Hepatocyte (in vitro differentiated cells): Measurements from ENCODE around the gene SEZ6. TPM values are rescaled to one million over a fixed set of nuclear protein-coding genes. Genes with fewer than 3 reads are reported as not detected.

ENCODE experiments used
- DNase-seq: peaks from one replicate; pipeline ENCODE4 v3.0.0-alpha.2; 2016; ENCODE audit warnings: low spot score
- H2AFZ ChIP-seq: fragments of 200-600 bp; sonication (generic); 2 replicates; pipeline ENCODE4 v1.6.0; 2016; ENCODE audit warnings: antibody characterized with exemption, mild to moderate bottlenecking
- H3K27ac ChIP-seq: fragments of 200-600 bp; sonication (generic); 2 replicates; pipeline ENCODE4 v1.5.1; 2016; ENCODE audit warnings: mild to moderate bottlenecking
- H3K27me3 ChIP-seq: fragments of 200-600 bp; sonication (generic); 2 replicates; pipeline ENCODE4 v1.6.1; 2016
- H3K36me3 ChIP-seq: fragments of 200-600 bp; sonication (generic); replicated peaks from 2 replicates; pipeline ENCODE4 v1.5.1; 2016; ENCODE audit warnings: low read depth; ENCODE audit not compliant: insufficient read depth
- H3K4me1 ChIP-seq: fragments of 200-600 bp; sonication (generic); 2 replicates; pipeline ENCODE4 v1.5.1; 2016; ENCODE audit warnings: mild to moderate bottlenecking, moderate library complexity; ENCODE audit not compliant: insufficient read depth
- H3K4me2 ChIP-seq: fragments of 200-600 bp; sonication (generic); 2 replicates; pipeline ENCODE4 v1.6.0; 2016
- H3K4me3 ChIP-seq: fragments of 200-600 bp; sonication (generic); 2 replicates; pipeline ENCODE4 v1.5.1; 2016; ENCODE audit warnings: mild to moderate bottlenecking
- H3K79me2 ChIP-seq: fragments of 200-600 bp; sonication (generic); 2 replicates; pipeline ENCODE4 v1.6.0; 2017; ENCODE audit warnings: mild to moderate bottlenecking
- H3K9me2 ChIP-seq: fragments of 200-600 bp; sonication (generic); replicated peaks from 2 replicates; pipeline ENCODE4 v1.6.0; 2017; ENCODE audit warnings: mild to moderate bottlenecking; ENCODE audit not compliant: insufficient read depth
- H3K9me3 ChIP-seq: fragments of 200-600 bp; sonication (generic); 2 replicates; pipeline ENCODE4 v1.5.1; 2016; ENCODE audit warnings: low read depth, mild to moderate bottlenecking
- H4K20me1 ChIP-seq: fragments of 200-600 bp; sonication (generic); 2 replicates; pipeline ENCODE4 v1.6.0; 2016; ENCODE audit warnings: mild to moderate bottlenecking; ENCODE audit not compliant: insufficient read depth, poor library complexity, severe bottlenecking
- CTCF ChIP-seq: fragments of 200-600 bp; sonication (generic); IDR thresholded peaks from 2 replicates; pipeline ENCODE4 v1.5.1; 2016; ENCODE audit warnings: antibody characterized with exemption, mild to moderate bottlenecking; ENCODE audit not compliant: poor library complexity
- EZH2 ChIP-seq: fragments of 200-600 bp; sonication (generic); IDR thresholded peaks from 2 replicates; pipeline ENCODE4 v1.6.1; 2016; ENCODE audit warnings: antibody characterized with exemption, mild to moderate bottlenecking, borderline replicate concordance
- EZH2phosphoT487 ChIP-seq: fragments of 200-600 bp; sonication (generic); IDR thresholded peaks from one replicate; pipeline ENCODE4 v1.6.1; 2018; ENCODE audit warnings: antibody characterized with exemption, mild to moderate bottlenecking, low read depth, moderate library complexity; ENCODE audit not compliant: unreplicated experiment, severe bottlenecking
- WGBS: methylation state at CpG from one replicate; pipeline ENCODE4 v1.1.6; 2016; ENCODE audit warnings: low lambda C conversion rate; ENCODE audit errors: missing lambda C conversion rate; 5-methylcytosine and 5-hydroxymethylcytosine counted together
- polyA plus RNA-seq: library from polyadenylated mRNA; unstranded; fragments of >200 nt; fragmentation: Nextera tagmentation; extraction: Ambion mirVana; gene quantifications from 2 replicates; pipeline ENCODE4 v1.2.1, GENCODE V29; 2016
- total RNA-seq: library from RNA; depleted of rRNA; stranded (reverse); fragments of >200 nt; gene quantifications from 2 replicates; pipeline ENCODE4 v1.2.3, GENCODE V29; 2014

SEZ6 gene
- total and polyA plus RNA-seq, 2 experiments from 2014 or later = 0.81 to 1.2 TPM

GRCh38 chr17:28963841-28964240 is 42.0 kb downstream of the SEZ6 start:
- Histone ChIP-seq H3K27ac (no peak overlapping the region), H3K4me3 (no peak overlapping the region), H4K20me1 (no peaks in the 10 kb centered on the region), H3K4me1 (peaks cover 5% of the 10 kb centered on the region), H3K27me3 (peaks cover 6% of the 10 kb centered on the region), H3K79me2 (no peaks in the 10 kb centered on the region), H3K9me3 (no peaks in the 10 kb centered on the region), H3K36me3 (no peaks in the 10 kb centered on the region), H2AFZ (no peak overlapping the region), H3K9me2 (no peaks in the 10 kb centered on the region), H3K4me2 (no peak overlapping the region)
- DNase-seq = no peak
- WGBS = 81% methylated on average over 8 of the region's 8 CpGs
- no peak for TF ChIP-seq EZH2
- TF ChIP-seq CTCF = no peak
- no peak for TF ChIP-seq EZH2phosphoT487

- Histone ChIP-seq H3K4me2 (no peak overlapping the region), H3K4me3 (no peak overlapping the region), H2AFZ (no peak overlapping the region), H3K27ac (no peak overlapping the region), H4K20me1 (no peaks in the 10 kb centered on the region), H3K9me3 (no peaks in the 10 kb centered on the region), H3K36me3 (no peaks in the 10 kb centered on the region), H3K4me1 (no peaks in the 10 kb centered on the region), H3K79me2 (no peaks in the 10 kb centered on the region), H3K27me3 (peaks cover 6% of the 10 kb centered on the region), H3K9me2 (no peaks in the 10 kb centered on the region)
- WGBS = 74% methylated on average over 6 of the region's 6 CpGs
- TF ChIP-seq EZH2phosphoT487 (no peak), CTCF (no peak), EZH2 (no peak)
- DNase-seq = no peak
Observed at GRCh38 chr17:28963055-28963611, 42.7 kb downstream of the SEZ6 start.

GRCh38 chr17:28961391-28961790 is 44.4 kb downstream of the SEZ6 start:
- Histone ChIP-seq H3K9me2 (no peaks in the 10 kb centered on the region), H3K4me3 (no peak overlapping the region), H3K9me3 (no peaks in the 10 kb centered on the region), H2AFZ (no peak overlapping the region), H3K27me3 (peaks cover 6% of the 10 kb centered on the region), H3K27ac (no peak overlapping the region), H3K79me2 (no peaks in the 10 kb centered on the region), H4K20me1 (no peaks in the 10 kb centered on the region), H3K4me1 (no peaks in the 10 kb centered on the region), H3K4me2 (no peak overlapping the region), H3K36me3 (no peaks in the 10 kb centered on the region)
- DNase-seq = no peak
- WGBS = 92% methylated on average over 7 of the region's 7 CpGs
- no peak for TF ChIP-seq EZH2phosphoT487
- TF ChIP-seq CTCF = no peak
- TF ChIP-seq EZH2 = no peak
